ENCODE measurements around the gene UVRAG. TPM values are rescaled to one million over a fixed set of nuclear protein-coding genes. Genes with fewer than 3 reads are reported as not detected.
"Not testable (repeated sequence)": the region's sequence is repeated elsewhere in the genome, so short reads cannot be mapped to it uniquely, and the experiment has no call there.

The UVRAG gene
- total RNA-seq, 2 donors from 2014 or later: 10.9 to 31.0 TPM

DNA sequence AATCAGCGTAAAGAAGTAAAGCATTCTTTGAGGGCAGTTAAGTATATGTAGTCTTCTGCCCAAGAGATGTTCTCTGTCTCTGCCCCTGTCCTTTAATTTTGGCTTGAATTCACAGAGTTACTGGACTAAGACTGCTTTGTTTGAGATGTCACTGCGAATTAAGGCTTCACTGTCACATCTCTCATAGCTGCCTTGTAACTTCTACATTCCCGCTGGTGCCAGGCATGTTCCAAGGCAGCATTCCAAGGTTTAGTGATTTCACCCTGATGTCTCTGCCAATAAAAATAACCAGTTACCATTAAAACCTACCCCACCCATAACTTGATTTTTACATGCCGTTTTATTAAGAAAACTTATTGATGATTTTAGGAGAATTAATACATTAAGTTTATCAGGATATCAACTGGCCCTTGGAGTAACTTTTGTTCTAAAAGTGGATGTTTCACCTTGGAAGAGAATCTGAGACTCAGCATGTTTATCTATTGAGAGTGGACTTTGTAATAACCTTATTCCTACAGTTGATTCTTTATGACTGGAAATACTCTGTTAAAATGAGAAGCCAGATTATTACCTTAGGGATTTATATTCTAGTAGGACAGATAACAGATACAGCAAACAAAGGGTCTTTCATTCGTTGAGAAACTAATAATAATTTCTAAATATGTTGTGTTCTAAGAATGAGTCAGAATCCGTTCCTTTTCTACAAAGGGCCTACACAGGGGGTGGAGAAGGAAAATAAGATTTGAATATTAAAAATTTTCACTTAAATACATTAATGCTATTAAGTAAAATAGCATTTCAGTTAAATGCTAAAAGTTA is 110.2 kb downstream of the UVRAG start:
- ATAC-seq: peak; percentile 18
- 33 to 36% methylated on average over 6 of the region's 6 CpGs for WGBS, 2 donors
- H3K36me3 ChIP-seq (replicated peaks in 1 of 2; ENCODE audit: insufficient read depth in 1 of 2, low read depth in 2 of 2): no peaks in the 10 kb centered on the region

DNA sequence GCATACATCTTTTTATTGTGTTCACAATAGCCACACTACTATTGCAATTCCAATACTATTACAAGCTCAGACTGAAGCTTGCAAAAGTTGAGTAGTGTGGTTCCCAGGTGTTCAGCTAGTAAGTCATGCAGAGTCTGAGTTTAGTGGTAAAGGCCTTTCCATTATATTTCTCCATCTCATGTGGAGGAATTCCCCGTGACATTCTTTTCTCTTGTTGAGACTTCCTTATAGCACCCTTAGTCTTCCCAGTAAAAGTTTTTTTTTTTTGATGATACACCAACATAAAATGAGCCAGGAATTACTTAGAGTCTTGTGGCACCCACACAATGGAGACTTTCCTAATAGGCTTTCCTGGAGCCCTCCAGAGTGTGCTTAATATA is 110.8 kb downstream of the UVRAG start:
- ATAC-seq (no peak), DNase-seq (no peak)
- H3K9me3 ChIP-seq: no peaks in the 10 kb centered on the region
- 100% methylated on average over 1 of the region's 1 CpG for WGBS, 2 donors
- H3K27me3 ChIP-seq: no peaks in the 10 kb centered on the region
- intact Hi-C loops (cut with DNase I): no loop called here
- H3K4me3 ChIP-seq: no peak overlapping the region
- peaks cover 11% of the 10 kb centered on the region for H3K4me1 ChIP-seq
- TF ChIP-seq, protein P1, sequence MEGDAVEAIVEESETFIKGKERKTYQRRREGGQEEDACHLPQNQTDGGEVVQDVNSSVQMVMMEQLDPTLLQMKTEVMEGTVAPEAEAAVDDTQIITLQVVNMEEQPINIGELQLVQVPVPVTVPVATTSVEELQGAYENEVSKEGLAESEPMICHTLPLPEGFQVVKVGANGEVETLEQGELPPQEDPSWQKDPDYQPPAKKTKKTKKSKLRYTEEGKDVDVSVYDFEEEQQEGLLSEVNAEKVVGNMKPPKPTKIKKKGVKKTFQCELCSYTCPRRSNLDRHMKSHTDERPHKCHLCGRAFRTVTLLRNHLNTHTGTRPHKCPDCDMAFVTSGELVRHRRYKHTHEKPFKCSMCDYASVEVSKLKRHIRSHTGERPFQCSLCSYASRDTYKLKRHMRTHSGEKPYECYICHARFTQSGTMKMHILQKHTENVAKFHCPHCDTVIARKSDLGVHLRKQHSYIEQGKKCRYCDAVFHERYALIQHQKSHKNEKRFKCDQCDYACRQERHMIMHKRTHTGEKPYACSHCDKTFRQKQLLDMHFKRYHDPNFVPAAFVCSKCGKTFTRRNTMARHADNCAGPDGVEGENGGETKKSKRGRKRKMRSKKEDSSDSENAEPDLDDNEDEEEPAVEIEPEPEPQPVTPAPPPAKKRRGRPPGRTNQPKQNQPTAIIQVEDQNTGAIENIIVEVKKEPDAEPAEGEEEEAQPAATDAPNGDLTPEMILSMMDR (IDR thresholded peaks at IDR 0.05): no peak
- no peak for TF ChIP-seq POLR2A (IDR thresholded peaks at IDR 0.05)
- no peak overlapping the region for H3K27ac ChIP-seq
- no peaks in the 10 kb centered on the region for H3K36me3 ChIP-seq (replicated peaks in 1 of 2; ENCODE audit: insufficient read depth in 1 of 2, low read depth in 2 of 2)

More for the DNA sequence above, 110.2 kb downstream of the UVRAG start:
- DNase-seq: peak in 1 of 4 donors; percentile 16
- intact Hi-C loops (cut with DNase I): no loop called here
- no peak overlapping the region for H3K27ac ChIP-seq
- H3K4me1 ChIP-seq: peaks cover 11% of the 10 kb centered on the region
- no peak for TF ChIP-seq POLR2A (IDR thresholded peaks at IDR 0.05)
- no peak overlapping the region for H3K4me3 ChIP-seq
- no peaks in the 10 kb centered on the region for H3K27me3 ChIP-seq
- H3K9me3 ChIP-seq: no peaks in the 10 kb centered on the region

DNA sequence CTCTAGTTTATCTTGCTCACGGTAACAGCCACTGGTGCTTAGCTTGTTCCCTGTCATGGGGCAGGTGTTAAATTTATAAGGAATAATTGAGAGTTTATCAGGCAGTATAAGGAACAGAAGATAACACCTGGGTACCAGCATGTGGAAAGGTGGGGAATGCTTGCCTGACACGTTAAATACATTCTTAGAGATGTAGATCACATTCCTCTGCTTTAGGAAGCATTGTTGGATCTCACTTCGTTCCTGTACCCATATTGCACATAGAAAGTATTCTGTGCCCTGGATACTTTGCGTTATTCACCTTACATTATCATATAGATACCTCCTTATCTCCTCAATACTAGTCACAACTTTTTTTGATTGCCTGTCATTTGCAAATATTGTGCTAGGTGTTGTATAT is 114.7 kb downstream of the UVRAG start:
- no peak overlapping the region for H3K4me3 ChIP-seq
- no peak for TF ChIP-seq POLR2A (IDR thresholded peaks at IDR 0.05)
- TF ChIP-seq, protein P1 (IDR thresholded peaks at IDR 0.05): no peak
- no peaks in the 10 kb centered on the region for H3K36me3 ChIP-seq (replicated peaks in 1 of 2; ENCODE audit: insufficient read depth in 1 of 2, low read depth in 2 of 2)
- no peaks in the 10 kb centered on the region for H3K9me3 ChIP-seq
- H3K27me3 ChIP-seq: no peaks in the 10 kb centered on the region
- ATAC-seq (no peak), DNase-seq (no peak)
- H3K4me1 ChIP-seq: peaks cover 7% of the 10 kb centered on the region
- H3K27ac ChIP-seq: no peak overlapping the region
- intact Hi-C loops (cut with DNase I): no loop called here
- WGBS, 2 donors: 85 to 90% methylated on average over 4 of the region's 4 CpGs

DNA sequence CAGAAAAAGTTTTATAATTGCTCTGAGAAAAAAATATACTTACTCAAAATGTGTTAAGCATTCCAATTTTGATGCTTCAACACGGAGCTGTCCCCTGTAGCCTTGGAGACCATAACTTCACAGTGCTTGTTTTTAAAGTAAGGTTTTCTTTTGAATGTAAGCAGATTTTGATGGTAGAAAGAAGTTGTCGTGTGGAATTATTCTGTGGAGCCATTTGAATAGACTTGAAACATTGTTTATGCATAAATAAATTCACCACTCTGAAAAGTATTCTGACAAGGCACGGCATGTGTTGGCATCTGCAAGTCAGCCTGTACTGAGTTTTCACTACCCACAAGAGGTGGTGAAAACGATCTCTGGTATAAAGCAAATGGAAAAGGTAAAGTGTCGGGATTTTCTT is 115.5 kb downstream of the UVRAG start:
- no peaks in the 10 kb centered on the region for H3K36me3 ChIP-seq (replicated peaks in 1 of 2; ENCODE audit: insufficient read depth in 1 of 2, low read depth in 2 of 2)
- no peaks in the 10 kb centered on the region for H3K9me3 ChIP-seq
- no peak overlapping the region for H3K4me3 ChIP-seq
- H3K27ac ChIP-seq: no peak overlapping the region
- intact Hi-C loops (cut with DNase I): no loop called here
- DNase-seq (no peak), ATAC-seq (no peak)
- no peaks in the 10 kb centered on the region for H3K27me3 ChIP-seq
- TF ChIP-seq, protein P1 (IDR thresholded peaks at IDR 0.05): no peak
- TF ChIP-seq POLR2A (IDR thresholded peaks at IDR 0.05): no peak
- WGBS, 2 donors: 89 to 96% methylated on average over 5 of the region's 5 CpGs
- H3K4me1 ChIP-seq: no peaks in the 10 kb centered on the region

DNA sequence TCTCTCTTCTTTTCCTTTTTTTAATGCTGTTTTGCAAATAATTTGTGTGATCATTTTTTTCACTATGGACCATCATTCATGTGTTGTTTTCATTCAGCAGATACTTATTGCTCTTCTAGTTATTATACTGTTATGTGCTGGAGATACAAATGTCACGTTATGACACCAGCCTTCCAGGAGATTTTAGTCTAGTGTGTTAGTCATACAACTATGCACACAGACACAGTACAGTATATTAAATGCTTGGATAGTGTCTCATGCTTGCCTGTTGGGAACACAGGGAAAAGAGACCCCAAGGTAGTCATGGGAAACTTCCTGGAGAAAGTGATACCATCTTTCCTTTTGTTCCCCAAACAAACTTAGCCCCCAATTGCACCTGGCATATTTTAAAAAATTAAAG is 116.1 kb downstream of the UVRAG start:
- Histone ChIP-seq H3K27ac (no peak overlapping the region), H3K36me3 (replicated peaks in 1 of 2; ENCODE audit: insufficient read depth in 1 of 2, low read depth in 2 of 2) (no peaks in the 10 kb centered on the region), H3K27me3 (no peaks in the 10 kb centered on the region), H3K4me3 (no peak overlapping the region), H3K9me3 (no peaks in the 10 kb centered on the region), H3K4me1 (no peaks in the 10 kb centered on the region)
- ATAC-seq: no peak
- 96 to 100% methylated on average over 1 of the region's 1 CpG for WGBS, 2 donors
- no peak for TF ChIP-seq POLR2A (IDR thresholded peaks at IDR 0.05)
- TF ChIP-seq, protein P1 (IDR thresholded peaks at IDR 0.05): no peak
- intact Hi-C loops (cut with DNase I): no loop called here
- DNase-seq: no peak

DNA sequence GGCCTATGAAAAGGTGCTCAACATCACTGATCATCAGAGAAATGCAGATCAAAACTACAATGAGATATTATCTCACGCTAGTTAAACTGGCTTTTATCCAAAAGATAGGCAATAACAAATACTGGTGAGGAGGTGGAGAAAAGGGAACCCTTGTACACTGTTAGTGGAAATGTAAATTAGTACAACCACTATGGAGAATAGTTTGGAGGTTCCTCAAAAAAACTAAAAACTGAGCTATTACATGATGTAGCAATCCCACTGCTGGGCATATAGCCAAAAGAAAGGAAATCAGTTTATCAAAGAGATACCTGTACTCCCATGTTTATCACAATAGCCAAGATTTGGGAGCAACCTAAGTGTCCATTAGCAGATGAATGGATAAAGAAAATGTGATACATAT is 118.7 kb downstream of the UVRAG start:
- ATAC-seq; H3K9me3 ChIP-seq; H3K36me3 ChIP-seq (replicated peaks in 1 of 2; ENCODE audit: insufficient read depth in 1 of 2, low read depth in 2 of 2); H3K27me3 ChIP-seq; intact Hi-C loops (cut with DNase I); H3K4me1 ChIP-seq; H3K27ac ChIP-seq; DNase-seq; H3K4me3 ChIP-seq: not testable (repeated sequence)
- WGBS, 2 donors: 48 to 60% methylated on average over 1 of the region's 1 CpG
